IPS DF 6.9 (cell line): Measurements from ENCODE around the gene DUSP22.

Source experiments
- DNase-seq: peaks from one replicate; pipeline ENCODE4 v3.0.0-alpha.2; 2013; ENCODE audit warnings: low read depth, low spot score
- H3K27ac ChIP-seq: one replicate; pipeline ENCODE4 v1.5.1; 2013; ENCODE audit warnings: low read length, control low read depth
- H3K27me3 ChIP-seq: 2 replicates; pipeline ENCODE4 v1.6.1; 2013; ENCODE audit warnings: mild to moderate bottlenecking, low read length; ENCODE audit not compliant: control insufficient read depth, insufficient read depth
- H3K36me3 ChIP-seq: 2 replicates; pipeline ENCODE4 v1.6.1; 2013; ENCODE audit warnings: low read length; ENCODE audit not compliant: control insufficient read depth, insufficient read depth
- H3K4me1 ChIP-seq: 2 replicates; pipeline ENCODE4 v1.6.1; 2013; ENCODE audit warnings: low read length; ENCODE audit not compliant: control insufficient read depth, insufficient read depth
- H3K4me3 ChIP-seq: 2 replicates; pipeline ENCODE4 v1.5.1; 2013; ENCODE audit warnings: mild to moderate bottlenecking, low read length
- H3K9me3 ChIP-seq: 2 replicates; pipeline ENCODE4 v1.6.1; 2013; ENCODE audit warnings: low read length, inconsistent platforms; ENCODE audit not compliant: control insufficient read depth, insufficient read depth
- WGBS: extraction: QIAGEN DNeasy Blood & Tissue Kit; methylation state at CpG from one replicate; pipeline ENCODE4 v1.1.7; 2013; ENCODE audit warnings: mixed read lengths, missing lambda C conversion rate; ENCODE audit not compliant: insufficient read length, insufficient coverage; 5-methylcytosine and 5-hydroxymethylcytosine counted together

DUSP22 gene

DNA sequence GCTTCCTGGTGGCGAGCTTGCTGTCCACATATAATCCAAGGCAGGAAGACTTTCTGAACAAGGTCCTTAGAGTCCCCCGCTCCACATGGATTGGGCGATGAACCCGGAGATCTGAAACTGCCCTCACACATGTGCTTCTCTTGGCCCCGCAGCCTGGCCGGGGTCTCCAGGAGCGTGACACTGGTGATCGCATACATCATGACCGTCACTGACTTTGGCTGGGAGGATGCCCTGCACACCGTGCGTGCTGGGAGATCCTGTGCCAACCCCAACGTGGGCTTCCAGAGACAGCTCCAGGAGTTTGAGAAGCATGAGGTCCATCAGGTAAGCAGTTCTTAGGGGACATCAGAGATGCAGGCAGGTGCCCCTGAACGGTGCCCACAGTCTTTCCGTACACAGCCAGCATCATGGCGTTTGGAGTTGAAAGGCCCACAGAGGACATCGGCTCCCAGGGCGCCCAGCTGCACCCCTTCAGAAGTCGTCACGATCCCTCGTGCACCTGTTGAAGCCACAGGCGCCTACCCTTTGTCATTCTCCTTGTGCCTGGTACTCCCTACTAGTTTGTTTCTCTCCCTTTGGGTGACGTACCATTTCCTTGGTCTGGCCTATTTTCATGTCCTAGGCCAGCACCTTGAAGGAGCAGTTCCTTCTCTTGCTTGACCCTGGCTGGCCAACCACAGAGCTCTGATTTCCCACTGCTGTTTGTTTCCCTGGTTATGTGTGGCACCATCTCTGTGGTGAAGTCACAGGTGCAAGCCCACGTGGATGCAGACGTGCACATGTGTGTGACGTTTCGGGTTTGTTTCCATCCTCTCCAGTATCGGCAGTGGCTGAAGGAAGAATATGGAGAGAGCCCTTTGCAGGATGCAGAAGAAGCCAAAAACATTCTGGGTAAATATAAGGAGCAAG, 55.9 kb downstream of the DUSP22 start:
- Histone ChIP-seq H3K27me3 (no peaks in the 10 kb centered on the region), H3K4me1 (peaks cover 2% of the 10 kb centered on the region; the same call in 1 of the 2 replicates), H3K4me3 (no peak overlapping the region), H3K9me3 (no peaks in the 10 kb centered on the region), H3K36me3 (no peaks in the 10 kb centered on the region), H3K27ac (no peak overlapping the region)
- WGBS, result no CpG with 5 or more reads among the region's 27 CpGs
- no peak for DNase-seq

DNA sequence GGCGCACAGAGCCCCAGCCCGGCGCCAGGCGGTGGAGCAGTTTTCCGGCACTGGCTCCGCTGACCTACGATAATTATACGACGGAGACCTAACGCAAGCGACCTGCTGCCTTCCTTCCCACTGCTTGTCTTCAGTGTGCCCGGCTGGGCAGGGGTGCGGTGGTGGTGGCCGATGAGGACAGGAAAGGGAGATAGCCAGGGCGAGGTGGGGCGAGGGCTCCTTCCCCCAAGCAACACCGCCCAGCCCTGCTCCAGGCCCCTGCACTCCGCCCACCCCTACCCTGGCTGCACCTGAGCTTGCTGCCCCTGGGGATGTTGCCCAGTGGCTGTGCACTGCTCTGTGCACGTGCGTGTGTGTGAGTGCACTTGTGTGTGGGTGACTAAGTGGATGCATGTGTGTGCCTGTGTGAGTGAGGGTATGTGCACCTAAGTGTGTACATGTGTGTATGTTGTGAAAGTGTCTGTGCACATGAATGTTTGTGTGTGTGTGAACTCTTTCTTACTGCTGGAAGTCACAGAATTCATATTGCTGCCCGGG, 56.6 kb downstream of the DUSP22 start:
- H3K4me1 ChIP-seq, result peaks cover 2% of the 10 kb centered on the region; the same call in 1 of the 2 replicates
- H3K9me3 ChIP-seq, result no peaks in the 10 kb centered on the region
- DNase-seq, result no peak
- H3K27ac ChIP-seq, result no peak overlapping the region
- H3K36me3 ChIP-seq, result no peaks in the 10 kb centered on the region
- no CpG with 5 or more reads among the region's 21 CpGs for WGBS
- no peaks in the 10 kb centered on the region for H3K27me3 ChIP-seq
- H3K4me3 ChIP-seq, result no peak overlapping the region

DNA sequence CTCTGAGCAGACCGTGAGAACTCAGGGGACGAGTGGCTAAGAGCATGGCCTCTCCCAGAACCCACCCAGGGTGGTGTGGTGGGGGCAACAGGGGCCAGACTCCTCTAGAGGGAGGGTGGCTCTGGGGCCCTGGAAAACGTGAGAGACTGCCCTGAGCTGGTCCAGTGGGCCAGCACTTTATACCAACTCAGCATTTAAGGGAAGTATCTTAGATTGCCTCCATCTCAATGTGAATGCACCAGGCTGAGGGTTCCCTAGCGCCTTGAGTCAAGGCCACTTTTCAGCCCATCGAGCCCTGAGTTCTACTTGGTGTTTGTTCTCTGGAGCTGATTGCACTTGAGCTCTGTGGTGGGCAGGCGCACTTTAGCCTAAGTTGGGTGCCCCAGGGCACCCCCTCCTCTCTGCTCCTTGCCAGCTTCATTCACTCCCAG, 57.2 kb downstream of the DUSP22 start:
- Histone ChIP-seq H3K36me3 (no peaks in the 10 kb centered on the region), H3K9me3 (no peaks in the 10 kb centered on the region), H3K4me1 (peaks cover 2% of the 10 kb centered on the region; the same call in 1 of the 2 replicates), H3K27ac (no peak overlapping the region), H3K4me3 (no peak overlapping the region), H3K27me3 (no peaks in the 10 kb centered on the region)
- DNase-seq, result no peak
- no CpG with 5 or more reads among the region's 6 CpGs for WGBS

DNA sequence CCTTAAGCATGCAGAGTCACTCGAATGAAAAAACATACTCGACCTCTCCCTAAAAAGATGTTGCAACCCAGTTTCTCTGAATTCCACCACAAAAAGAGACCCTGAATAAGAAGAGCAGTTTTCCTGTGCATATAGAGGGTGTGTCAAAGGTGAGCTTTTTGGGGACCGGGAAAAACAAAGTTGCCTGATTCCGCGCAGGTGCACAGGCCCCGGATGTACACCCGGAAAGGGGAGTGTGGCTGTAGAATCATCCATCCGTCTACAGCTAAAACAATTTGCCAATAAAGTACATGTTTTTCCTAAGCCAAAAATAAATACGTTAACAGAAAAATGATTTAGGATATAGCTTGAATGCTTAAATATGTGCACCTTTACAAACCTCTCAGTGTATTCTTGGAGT, 58.1 kb downstream of the DUSP22 start:
- peaks cover 2% of the 10 kb centered on the region; the same call in 1 of the 2 replicates for H3K4me1 ChIP-seq
- no peak overlapping the region for H3K4me3 ChIP-seq
- H3K27ac ChIP-seq, result no peak overlapping the region
- WGBS, result no CpG with 5 or more reads among the region's 9 CpGs
- no peaks in the 10 kb centered on the region for H3K36me3 ChIP-seq
- no peak for DNase-seq
- H3K9me3 ChIP-seq, result no peaks in the 10 kb centered on the region
- H3K27me3 ChIP-seq, result no peaks in the 10 kb centered on the region

DNA sequence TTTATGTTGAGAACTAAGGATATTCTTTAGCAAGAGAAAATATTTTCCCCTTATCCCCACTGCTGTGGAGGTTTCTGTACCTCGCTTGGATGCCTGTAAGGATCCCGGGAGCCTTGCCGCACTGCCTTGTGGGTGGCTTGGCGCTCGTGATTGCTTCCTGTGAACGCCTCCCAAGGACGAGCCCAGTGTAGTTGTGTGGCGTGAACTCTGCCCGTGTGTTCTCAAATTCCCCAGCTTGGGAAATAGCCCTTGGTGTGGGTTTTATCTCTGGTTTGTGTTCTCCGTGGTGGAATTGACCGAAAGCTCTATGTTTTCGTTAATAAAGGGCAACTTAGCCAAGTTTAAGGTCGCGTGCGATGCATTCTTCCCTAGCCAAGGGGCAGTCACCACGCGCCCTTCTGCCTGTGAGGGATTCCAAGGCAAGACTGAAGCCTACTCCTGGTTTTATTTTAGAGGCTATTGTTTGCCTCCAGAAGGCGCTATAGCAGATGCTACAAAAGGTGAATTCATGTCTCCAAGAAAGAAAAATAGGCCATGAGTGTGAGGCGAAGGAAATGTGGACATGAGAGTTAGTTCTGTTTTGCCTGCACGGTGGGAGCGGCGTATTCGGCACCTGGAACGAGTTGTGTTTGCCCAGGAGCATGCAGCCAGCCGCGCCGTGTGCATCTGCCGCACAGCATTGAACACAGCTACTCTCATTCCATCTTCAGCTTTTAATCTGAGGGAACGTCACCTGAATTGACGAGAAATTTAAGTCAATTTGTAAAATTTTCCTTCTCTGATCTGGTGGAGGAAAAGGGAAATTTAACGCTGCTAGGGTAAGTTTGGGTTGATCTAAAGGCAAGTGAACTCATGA, 59.0 kb downstream of the DUSP22 start:
- peaks cover 2% of the 10 kb centered on the region; the same call in 1 of the 2 replicates for H3K4me1 ChIP-seq
- H3K27ac ChIP-seq, result no peak overlapping the region
- no peaks in the 10 kb centered on the region for H3K36me3 ChIP-seq
- H3K27me3 ChIP-seq, result no peaks in the 10 kb centered on the region
- WGBS, result no CpG with 5 or more reads among the region's 31 CpGs
- H3K9me3 ChIP-seq, result no peaks in the 10 kb centered on the region
- DNase-seq, result no peak
- H3K4me3 ChIP-seq, result no peak overlapping the region

DNA sequence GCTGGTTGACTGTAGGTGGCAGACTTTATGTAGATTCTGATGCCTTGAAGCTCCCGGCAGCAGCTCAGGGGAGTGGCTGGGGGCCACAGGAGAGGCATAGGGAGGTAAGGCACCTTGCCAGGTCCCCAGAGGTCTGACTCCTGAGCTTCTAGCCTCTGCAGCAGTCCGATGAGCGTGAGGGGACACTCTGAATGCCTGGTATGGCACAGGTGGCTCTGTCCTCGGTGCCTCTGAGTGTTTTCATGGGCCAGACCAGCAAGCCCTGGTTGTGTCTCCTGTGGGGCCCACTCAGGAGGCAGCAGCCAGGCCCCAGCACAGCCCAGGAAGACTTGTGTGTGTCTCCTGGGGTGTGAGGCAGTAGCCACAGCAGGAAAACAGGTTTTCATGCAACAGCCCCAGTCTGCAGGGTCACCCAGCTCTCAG, 59.6 kb downstream of the DUSP22 start:
- no peak overlapping the region for H3K4me3 ChIP-seq
- no CpG with 5 or more reads among the region's 4 CpGs for WGBS
- peaks cover 2% of the 10 kb centered on the region; the same call in 1 of the 2 replicates for H3K4me1 ChIP-seq
- H3K9me3 ChIP-seq, result no peaks in the 10 kb centered on the region
- no peak overlapping the region for H3K27ac ChIP-seq
- H3K27me3 ChIP-seq, result no peaks in the 10 kb centered on the region
- H3K36me3 ChIP-seq, result no peaks in the 10 kb centered on the region
- no peak for DNase-seq

DNA sequence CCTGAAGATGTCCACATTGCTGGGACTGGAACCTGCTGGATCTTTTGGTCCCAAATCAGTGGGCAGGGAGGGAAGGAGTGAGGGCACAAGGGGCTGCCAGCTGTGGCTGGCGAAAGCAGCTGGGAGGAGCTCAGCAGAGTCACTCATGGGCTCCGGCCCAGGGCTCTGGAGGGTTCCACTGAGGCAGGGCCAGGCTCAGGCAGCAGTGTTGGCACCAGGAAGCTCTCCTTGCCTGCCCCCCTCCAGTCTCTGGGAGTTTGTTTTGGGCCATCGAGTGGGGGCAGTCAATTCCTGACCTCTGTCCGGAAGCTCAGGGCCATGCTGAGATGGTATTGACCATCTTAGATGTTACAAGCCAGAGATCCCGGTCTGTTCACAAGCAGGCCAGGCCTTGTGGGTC, 60.2 kb downstream of the DUSP22 start:
- no CpG with 5 or more reads among the region's 5 CpGs for WGBS
- H3K27me3 ChIP-seq, result no peaks in the 10 kb centered on the region
- peaks cover 2% of the 10 kb centered on the region; the same call in 1 of the 2 replicates for H3K4me1 ChIP-seq
- H3K9me3 ChIP-seq, result no peaks in the 10 kb centered on the region
- DNase-seq, result no peak
- no peak overlapping the region for H3K27ac ChIP-seq
- no peaks in the 10 kb centered on the region for H3K36me3 ChIP-seq
- no peak overlapping the region for H3K4me3 ChIP-seq

DNA sequence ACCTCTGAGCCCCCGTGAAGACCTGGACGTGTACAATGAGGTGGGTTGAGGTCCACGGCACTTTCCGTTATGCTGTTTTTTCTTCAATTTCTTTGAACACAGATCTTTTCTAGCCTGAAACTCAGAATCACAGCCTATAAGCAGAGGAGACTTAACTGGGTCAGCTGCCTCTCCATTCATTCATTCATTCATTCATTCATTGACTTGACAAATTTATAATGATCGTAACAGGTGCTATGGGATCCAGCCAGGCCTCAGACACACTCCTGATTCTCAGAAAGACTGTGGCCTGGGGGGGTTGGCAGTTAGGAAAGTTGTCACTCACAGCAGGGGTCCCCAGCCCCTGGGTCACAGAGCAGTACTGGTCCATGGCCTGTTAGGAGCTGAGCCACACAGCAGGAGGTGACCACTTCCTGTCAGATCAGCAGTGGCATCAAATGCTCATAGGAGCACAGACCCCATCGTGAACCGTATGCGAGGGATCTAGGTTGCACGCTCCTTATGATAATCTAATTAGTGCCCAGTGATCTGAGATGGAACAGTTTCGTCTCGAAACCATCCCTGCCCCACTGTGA, 60.7 kb downstream of the DUSP22 start:
- no CpG with 5 or more reads among the region's 11 CpGs for WGBS
- no peak for DNase-seq
- no peaks in the 10 kb centered on the region for H3K9me3 ChIP-seq
- H3K36me3 ChIP-seq, result no peaks in the 10 kb centered on the region
- H3K4me3 ChIP-seq, result no peak overlapping the region
- H3K27ac ChIP-seq, result no peak overlapping the region
- H3K4me1 ChIP-seq, result peaks cover 2% of the 10 kb centered on the region; the same call in 1 of the 2 replicates
- H3K27me3 ChIP-seq, result no peaks in the 10 kb centered on the region

DNA sequence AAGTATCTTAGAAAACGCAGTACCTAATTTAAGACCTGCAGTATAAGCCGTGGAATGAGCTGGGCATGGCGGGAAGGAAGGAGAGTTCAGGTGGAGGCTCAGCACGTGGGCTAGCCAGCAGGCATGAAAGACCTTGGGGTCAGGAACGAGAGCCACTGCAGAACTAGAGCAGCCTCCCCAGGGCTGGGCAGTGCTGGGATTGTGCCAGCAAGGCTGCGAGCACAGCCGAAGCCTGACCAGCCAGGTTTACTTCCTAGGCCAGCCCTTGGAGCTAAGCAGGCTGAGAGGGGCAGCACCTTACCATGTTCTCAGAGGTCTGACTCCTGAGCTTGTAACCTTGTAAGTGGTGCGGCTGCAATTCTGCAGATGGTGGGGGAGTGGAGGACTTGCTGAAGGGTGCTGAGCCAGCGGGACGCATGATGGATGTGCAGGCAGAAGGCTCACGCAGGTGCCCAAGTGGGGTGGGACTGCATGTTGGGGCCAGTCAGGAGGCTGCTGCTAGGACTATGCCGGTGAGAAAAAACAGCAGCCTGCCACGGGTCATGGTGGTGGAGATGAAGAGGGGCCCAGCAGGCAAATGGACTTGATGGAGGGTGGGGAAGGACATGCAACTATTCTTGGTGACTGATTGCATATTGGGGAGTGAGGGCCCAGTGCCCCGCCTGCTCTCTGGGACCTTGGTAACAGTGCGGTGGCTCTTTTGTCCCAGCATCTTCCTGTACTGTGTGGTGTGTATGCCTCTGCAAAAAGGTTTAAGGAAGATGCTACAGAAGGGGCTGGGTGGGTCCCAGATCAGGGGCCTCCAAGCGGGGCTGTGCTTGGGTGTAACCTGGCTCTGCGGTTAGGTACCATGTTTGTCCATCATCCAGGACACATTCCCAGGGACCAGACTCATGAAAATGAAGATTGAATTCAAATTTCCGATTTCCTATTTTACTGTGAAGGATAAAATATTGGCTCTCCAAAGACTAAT, 61.6 kb downstream of the DUSP22 start:
- Histone ChIP-seq H3K4me3 (no peak overlapping the region), H3K27me3 (no peaks in the 10 kb centered on the region), H3K4me1 (peaks cover 2% of the 10 kb centered on the region; the same call in 1 of the 2 replicates), H3K36me3 (no peaks in the 10 kb centered on the region), H3K9me3 (no peaks in the 10 kb centered on the region), H3K27ac (no peak overlapping the region)
- no peak for DNase-seq
- WGBS, result no CpG with 5 or more reads among the region's 18 CpGs
